K562 (cell line): ENCODE data around the gene EHD2. TPM values are rescaled to one million over a fixed set of nuclear protein-coding genes. Genes with fewer than 3 reads are reported as not detected.

Experiments used
- BHLHE40 ChIP-seq: IDR thresholded peaks from 2 replicates; pipeline ENCODE4 v1.6.1; 2011; ENCODE audit warnings: low read length, improper control_type of control experiment
- CHD4 ChIP-seq: fragments of 200-600 bp; sonication (generic); IDR thresholded peaks from 3 replicates; pipeline ENCODE4 v1.6.1; 2012; ENCODE audit warnings: low read depth, mild to moderate bottlenecking, mixed read lengths, low read length, inconsistent platforms; ENCODE audit not compliant: insufficient read depth, insufficient replicate concordance, poor library complexity, severe bottlenecking
- E2F1 ChIP-seq: sonication (generic); formaldehyde crosslinking; IDR thresholded peaks from 2 replicates; pipeline ENCODE4 v1.8.1; 2023; ENCODE audit warnings: mild to moderate bottlenecking, missing genetic modification reagents, moderate library complexity
- GTF3C2 ChIP-seq: IDR thresholded peaks from 3 replicates; pipeline ENCODE4 v1.6.1; 2011; ENCODE audit warnings: borderline replicate concordance, mild to moderate bottlenecking, moderate library complexity; ENCODE audit not compliant: insufficient read length; ENCODE audit errors: extremely low read depth
- KLF6 ChIP-seq: fragments of 250-450 bp; sonication (Bioruptor Pico); IDR thresholded peaks from 2 replicates; pipeline ENCODE4 v1.4.0; 2020; ENCODE audit warnings: mild to moderate bottlenecking, moderate library complexity, borderline replicate concordance
- MAX ChIP-seq: sonication (generic); formaldehyde crosslinking; IDR thresholded peaks from 2 replicates; pipeline ENCODE4 v1.9.0; 2022; ENCODE audit warnings: mild to moderate bottlenecking, missing genetic modification reagents
- MECOM ChIP-seq: fragments of 250-450 bp; sonication (Bioruptor Pico); IDR thresholded peaks from 2 replicates; pipeline ENCODE4 v1.8.0; 2022; ENCODE audit warnings: inconsistent platforms
- NFATC3 ChIP-seq: fragments of 450-650 bp; IDR thresholded peaks from 2 replicates; pipeline ENCODE4 v1.6.1; 2017; ENCODE audit warnings: mild to moderate bottlenecking
- PBX2 ChIP-seq, 2 experiments: IDR thresholded peaks in 1 of 2; conservative IDR thresholded peaks in 1 of 2; 2 replicates each; pipeline ENCODE4 v1.6.1; 2016; ENCODE audit warnings: low read depth in 2 of 2, mild to moderate bottlenecking in 1 of 2, missing compliant biosample characterization in 1 of 2, missing genetic modification characterization in 1 of 2, moderate library complexity in 1 of 2
- POLR2G ChIP-seq: fragments of 200-400 bp; formaldehyde crosslinking; IDR thresholded peaks from 2 replicates; pipeline ENCODE4 v1.6.1; 2017; ENCODE audit warnings: low read depth, mild to moderate bottlenecking, antibody characterized with exemption, low read length, moderate library complexity
- TBP ChIP-seq: optimal IDR thresholded peaks from 2 replicates; pipeline ENCODE3; 2011; ENCODE audit warnings: low read depth, low read length, improper control_type of control experiment
- YY1 ChIP-seq, 3 experiments: IDR thresholded peaks; 2 replicates each; pipeline ENCODE4 v1.6.1; 2011; ENCODE audit warnings: low read length in 2 of 3, mild to moderate bottlenecking in 2 of 3, moderate library complexity in 2 of 3, borderline replicate concordance in 1 of 3, control low read depth in 1 of 3, low read depth in 1 of 3; ENCODE audit not compliant: insufficient read depth in 3 of 3, insufficient replicate concordance in 2 of 3, control insufficient read depth in 1 of 3, insufficient read length in 1 of 3; ENCODE audit errors: extremely low read depth in 1 of 3
- ZBTB34 ChIP-seq: fragments of 250-450 bp; sonication (Bioruptor Pico); IDR thresholded peaks from 2 replicates; pipeline ENCODE4 v1.8.0; 2021; ENCODE audit warnings: mild to moderate bottlenecking, moderate library complexity
- polyA plus RNA-seq, 8 experiments: library from polyadenylated mRNA; depleted of rRNA in 4 of 8; stranded (reverse) in 5 of 8; unstranded in 3 of 8; fragments of >200 nt; fragmentation: Nextera tagmentation in 2 of 8; fragmentation: Illumina TruSeq in 1 of 8; extraction: Ambion mirVana in 2 of 8; extraction: Trizol in 1 of 8; gene quantifications; 2 replicates each; pipeline versions ENCODE4 v1.2.1 to v1.2.3, GENCODE V29; 2011 to 2014; ENCODE audit warnings: inconsistent platforms in 1 of 8, missing spikeins in 1 of 8
- total RNA-seq, 7 experiments: library from RNA; depleted of rRNA in 6 of 7; stranded (reverse); fragments of >200 nt in 6 of 7; fragmentation: Illumina TruSeq in 2 of 7; extraction: Trizol in 2 of 7; gene quantifications; 2 replicates each; pipeline versions ENCODE4 v1.2.1 to v1.2.3, GENCODE V29; 2011 to 2021; ENCODE audit warnings: low replicate concordance in 1 of 7

The EHD2 gene
- total and polyA plus RNA-seq, 9 of the 15 experiments (the other 6 are each of a cell fraction or from before 2014, with no cell fraction given): 1.7 to 32.2 (median 3.0) TPM

GRCh38 chr19:47697863-47698609, 15.2 kb upstream of the EHD2 start (continued):
- TF ChIP-seq E2F1 (no peak), MECOM (CRISPR knock-in tag) (no peak), CHD4 (no peak), POLR2G (no peak), BHLHE40 (peak; percentile 75), NFATC3 (no peak), KLF6 (CRISPR knock-in tag) (no peak), PBX2 (CRISPR knock-in tag; IDR thresholded peaks at IDR 0.05; ENCODE audit: low read depth) (no peak), PBX2 (tag; conservative IDR thresholded peaks at IDR 0.05; ENCODE audit: low read depth) (no peak), TBP (no peak), ZBTB34 (no peak), MAX (CRISPR knock-in tag) (no peak; the same call in 1 of the 2 replicates), YY1 (IDR thresholded peaks at IDR 0.05; ENCODE audit: borderline replicate concordance in 1 of 3, control insufficient read depth in 1 of 3, extremely low read depth in 1 of 3, insufficient read depth in 3 of 3, insufficient read length in 1 of 3, insufficient replicate concordance in 2 of 3, low read depth in 1 of 3, low read length in 2 of 3) (peak in 1 of 3 experiments; percentile 24), GTF3C2 (no peak)
